Measurements from ENCODE around the gene BAZ1A. TPM values are rescaled to one million over a fixed set of nuclear protein-coding genes. Genes with fewer than 3 reads are reported as not detected.
"Not testable (repeated sequence)": the region's sequence is repeated elsewhere in the genome, so short reads cannot be mapped to it uniquely, and the experiment has no call there.

Gene BAZ1A
- total RNA-seq, 1 donor from 2014 or later = 30.1 TPM

DNA sequence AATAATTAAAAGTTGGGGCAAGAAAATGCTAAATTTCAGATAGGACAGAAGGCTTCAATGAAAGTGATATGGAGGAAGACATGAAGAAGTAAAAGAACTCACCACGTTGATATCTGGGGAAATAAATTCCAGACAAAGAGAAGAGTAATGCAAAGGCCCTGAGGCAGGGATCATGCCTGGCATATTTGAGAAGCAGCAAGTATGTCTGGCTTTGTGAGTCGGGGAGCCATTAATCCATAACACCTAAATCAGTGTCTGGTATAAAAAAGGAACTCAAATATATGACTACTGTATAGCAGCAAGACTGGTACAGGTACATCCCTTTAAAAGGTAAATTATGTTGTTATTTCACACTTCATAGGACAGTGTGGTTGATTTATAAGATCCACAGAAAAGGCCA, 16.4 kb downstream of the BAZ1A start:
- intact Hi-C loops (cut with DNase I) = no loop called here
- no peak for DNase-seq (ENCODE audit: low spot score)
- ATAC-seq = no peak

DNA sequence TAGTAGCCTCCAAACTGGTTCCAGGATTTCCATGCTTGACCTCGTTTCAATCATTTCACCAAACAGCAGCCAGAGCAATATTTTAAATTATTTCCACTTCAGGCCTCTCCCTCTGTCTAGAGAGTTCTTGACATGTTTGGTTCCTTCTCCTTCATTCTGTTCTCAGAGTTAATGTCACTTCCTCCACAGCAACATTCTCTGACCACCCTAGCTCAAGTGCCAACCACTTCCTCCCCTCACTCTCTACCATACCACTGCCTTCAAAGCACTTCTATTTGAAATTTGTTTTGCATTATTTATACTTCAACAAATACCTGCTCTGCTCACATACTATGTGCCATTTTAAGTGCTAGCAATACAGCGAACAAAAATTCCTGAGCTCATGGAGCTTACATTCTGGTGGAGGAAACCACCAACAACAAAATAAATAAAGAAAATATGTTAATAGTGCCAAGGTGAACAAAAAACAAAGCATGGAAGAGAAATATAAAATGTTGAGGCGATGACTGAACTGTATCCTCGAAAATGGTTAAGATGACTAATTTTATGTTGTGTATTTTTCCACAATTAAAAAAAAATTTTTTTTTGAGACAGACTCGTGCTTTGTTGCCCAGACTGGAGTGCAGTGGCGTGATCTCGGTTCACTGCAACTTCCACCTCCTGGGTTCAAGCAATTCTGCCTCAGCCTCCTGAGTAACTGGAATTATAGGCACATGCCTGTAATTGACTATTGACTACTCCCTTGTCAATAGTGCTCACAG, 17.3 kb downstream of the BAZ1A start:
- no peak for DNase-seq (ENCODE audit: low spot score)
- intact Hi-C loops (cut with DNase I) = no loop called here
- ATAC-seq = no peak

DNA sequence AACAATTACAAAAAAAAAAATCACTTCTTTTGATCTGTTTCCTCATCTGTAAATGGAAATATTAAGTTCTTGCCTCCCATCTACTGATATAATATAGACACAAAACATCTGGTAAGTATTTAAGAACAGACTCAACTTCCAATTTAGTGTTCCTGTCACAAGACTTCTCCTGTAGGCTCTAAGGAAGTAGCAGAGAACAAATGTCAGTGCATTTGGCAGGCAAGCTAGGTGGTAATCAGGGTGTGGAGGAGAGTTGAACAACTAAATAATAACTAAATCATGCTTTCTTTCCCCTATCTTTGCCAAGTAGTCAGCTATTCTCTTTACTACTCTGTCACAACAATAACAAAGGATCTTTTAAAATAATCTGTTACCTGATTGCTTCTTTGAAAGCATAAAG, 22.1 kb downstream of the BAZ1A start:
- intact Hi-C loops (cut with DNase I) = no loop called here
- ATAC-seq = no peak

DNA sequence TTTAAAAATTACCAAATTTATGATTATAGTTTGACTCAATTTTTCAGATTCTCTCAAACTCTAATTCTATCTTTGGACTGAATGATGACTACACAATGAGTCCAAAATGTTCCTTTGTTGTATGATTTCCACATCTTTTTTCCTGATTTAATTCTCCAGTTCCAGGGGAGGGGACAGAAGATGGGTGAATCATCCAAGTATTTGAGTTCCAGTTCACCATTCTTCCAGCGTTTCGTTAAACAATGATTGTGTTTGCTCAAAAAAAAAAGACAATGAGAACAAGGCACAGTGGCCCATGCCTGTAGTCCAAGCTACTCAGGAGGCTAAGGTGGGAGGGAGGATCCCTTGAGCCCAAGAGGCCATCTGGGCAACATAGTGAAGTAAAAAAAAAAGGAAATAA, 23.8 kb downstream of the BAZ1A start:
- ATAC-seq (no peak), DNase-seq (ENCODE audit: low spot score) (no peak)
- intact Hi-C loops (cut with DNase I) = no loop called here

More for the DNA sequence above, 22.1 kb downstream of the BAZ1A start:
- no peak for DNase-seq (ENCODE audit: low spot score)

DNA sequence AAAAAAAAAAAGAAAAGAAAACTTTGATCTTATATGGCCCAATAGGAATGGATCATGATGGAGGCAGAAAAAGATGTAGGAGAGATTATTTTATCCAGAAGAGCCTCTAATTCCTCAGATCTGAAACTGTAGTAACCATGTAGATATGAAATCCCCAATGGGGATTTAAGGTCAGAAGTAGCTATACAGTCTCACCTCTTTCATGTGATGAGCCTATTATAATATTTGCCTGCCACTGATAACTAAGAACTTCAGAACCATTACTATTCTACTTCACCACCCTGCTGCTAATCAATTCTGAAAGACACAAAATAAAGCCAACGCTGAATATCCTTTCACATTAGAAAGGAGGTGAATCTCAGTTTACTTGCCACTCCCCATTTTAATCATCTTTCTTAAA, 29.3 kb downstream of the BAZ1A start:
- ATAC-seq = no peak
- intact Hi-C loops (cut with DNase I) = no loop called here
- DNase-seq (ENCODE audit: low spot score) = no peak

DNA sequence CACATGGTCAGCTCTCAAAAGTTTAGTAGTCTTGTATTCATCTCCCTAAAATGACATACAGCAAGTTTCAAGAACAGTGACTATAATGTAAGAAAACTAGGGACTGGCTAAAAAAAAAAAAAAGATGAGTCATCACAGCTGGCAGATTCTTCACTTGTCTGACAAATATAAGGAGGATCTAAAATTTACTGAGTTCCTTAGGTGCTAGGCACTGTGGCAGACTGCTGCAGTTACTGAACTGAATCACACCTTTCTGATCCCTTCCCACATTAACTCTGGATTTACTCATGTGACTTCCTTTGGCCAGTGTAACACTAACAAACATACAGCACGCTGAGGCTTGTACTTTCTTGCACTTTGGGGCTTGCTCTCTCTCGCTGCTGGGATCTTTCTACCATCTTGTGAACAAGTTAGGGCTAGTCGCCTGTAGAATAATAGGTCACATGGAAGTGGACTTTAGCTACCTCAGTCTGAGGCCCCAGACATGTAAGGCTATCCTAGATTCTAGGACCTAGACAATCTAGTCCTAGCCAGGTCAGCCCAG, 32.1 kb downstream of the BAZ1A start:
- DNase-seq (ENCODE audit: low spot score) (no peak), ATAC-seq (peak; percentile 65)
- intact Hi-C loops (cut with DNase I) = no loop called here

DNA sequence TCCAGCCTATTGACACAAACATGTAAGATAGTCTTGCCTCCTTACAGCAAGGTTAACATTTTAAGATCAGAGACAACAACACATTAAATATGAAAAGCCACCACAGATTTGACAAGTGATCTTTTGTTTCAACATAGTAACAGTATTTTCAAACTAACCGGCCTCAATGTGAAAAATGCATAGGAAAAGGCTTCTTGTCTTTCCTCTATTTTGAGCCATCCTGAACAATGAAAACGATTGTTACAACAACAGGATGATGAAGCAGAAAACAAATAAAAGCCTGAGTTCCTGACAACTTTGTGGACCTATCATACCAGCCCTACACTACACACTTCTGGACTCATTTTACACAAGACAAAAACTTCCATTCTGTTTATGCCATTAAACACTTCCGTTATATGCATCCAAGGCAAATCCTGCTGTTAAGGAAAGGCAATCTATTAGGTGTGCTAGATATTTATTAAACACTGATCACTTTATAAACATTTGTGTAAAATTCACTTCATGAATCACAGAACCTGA, 37.3 kb downstream of the BAZ1A start:
- DNase-seq (ENCODE audit: low spot score) = no peak
- intact Hi-C loops (cut with DNase I) = no loop called here
- ATAC-seq = no peak

DNA sequence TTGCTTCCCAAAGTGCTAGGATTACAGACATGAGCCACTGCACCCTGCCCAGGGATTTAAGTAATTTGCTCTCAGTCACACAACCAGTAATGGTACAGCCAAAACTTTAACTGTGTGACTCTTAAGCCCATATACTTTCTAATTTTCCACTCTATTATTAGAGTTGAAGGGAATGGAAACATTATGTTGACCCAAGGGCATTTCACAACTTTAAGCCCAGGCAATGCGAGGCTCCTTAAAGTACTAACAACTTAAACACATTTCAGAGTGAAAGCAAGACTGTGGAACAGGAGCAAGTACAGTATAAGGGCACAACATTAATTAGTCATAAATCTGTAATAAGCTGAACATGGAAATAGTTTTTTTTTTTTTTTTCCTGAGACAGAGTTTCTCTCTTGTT, 39.8 kb downstream of the BAZ1A start:
- DNase-seq (ENCODE audit: low spot score) (no peak), ATAC-seq (no peak)
- intact Hi-C loops (cut with DNase I) = no loop called here

DNA sequence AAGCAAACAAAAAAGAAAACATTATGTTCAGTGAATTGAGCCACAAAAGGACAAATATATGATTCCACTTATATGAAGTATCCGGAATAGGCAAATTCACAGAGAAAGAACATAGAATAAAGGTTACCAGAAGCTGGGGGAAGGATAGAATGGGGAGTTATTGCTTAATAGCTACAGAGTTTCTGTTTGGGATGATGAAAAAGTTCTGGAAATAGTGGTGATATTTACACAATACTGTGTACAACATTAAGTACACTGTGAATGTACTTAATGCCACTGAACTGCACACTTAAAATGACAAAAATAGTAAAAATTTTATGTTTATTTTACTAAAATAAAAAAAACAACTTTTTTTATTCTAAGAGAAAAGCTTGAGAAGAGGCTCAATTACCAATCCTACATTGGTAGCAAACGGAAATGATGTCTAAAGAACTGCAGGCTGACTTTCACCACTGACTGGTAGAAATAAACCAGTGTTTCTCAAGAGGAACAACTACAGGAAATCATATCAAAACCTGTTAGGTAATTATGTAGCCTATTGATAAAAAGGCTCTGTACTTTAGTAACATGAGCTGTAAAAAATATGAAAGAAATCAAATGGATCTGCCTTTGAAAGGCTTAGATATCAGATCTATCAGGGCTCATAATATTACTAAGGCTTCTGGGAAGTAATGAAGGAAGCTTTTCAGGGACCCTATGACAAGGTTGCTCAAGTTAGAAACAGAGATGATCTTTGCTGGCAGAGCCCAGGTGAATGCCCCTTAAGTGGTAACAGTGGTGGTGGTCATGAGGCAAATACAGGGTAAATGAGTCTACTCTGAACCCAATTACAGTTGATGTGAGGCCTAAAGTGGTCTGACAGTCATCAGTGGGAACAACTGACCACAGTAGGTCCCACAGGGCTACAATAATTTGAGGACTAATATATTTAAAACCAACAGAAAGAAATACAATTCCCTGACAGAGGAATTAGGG, 41.3 kb downstream of the BAZ1A start:
- ATAC-seq = no peak

DNA sequence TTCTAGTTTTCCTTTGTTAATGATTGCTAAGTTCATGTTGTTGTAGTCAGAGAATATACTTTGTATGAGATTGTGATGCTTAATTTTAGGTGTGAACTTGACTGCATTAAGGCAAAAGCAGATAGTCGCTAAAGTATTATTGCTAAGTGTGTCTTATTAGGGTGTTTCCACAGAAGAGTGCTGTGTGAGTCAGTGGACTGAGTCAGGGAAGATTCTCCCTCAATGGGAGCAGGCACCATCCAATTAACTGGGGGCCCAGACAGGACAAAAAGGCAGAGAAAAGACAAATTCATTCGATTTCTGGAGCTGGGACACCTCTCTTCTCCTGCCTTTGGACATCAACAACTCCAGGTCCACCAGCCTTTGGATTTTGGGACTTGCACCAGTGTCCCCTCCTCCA, 48.5 kb downstream of the BAZ1A start:
- ATAC-seq = no peak
- intact Hi-C loops (cut with DNase I) = no loop called here
- DNase-seq (ENCODE audit: low spot score) = no peak

More for the DNA sequence above, 41.3 kb downstream of the BAZ1A start:
- intact Hi-C loops (cut with DNase I) = no loop called here
- no peak for DNase-seq (ENCODE audit: low spot score)

DNA sequence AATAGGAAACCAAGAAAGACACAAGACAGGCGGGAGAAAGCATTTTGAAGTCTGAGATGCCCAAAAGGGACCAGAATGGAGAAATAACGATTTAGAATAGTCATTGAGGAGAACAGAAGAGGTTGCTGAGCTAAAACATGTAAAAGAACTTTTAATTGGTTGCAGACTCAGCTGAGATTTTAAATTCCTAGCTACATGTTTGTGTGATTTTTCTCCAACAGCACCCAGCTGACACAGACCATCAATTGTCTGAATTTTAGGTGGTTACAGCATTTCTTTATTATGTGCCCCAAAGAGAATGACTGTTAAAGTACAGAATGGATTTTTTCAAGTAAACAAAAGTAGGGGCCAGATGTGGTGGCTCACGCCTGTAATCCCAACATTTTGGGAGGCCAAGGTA, 50.3 kb downstream of the BAZ1A start:
- intact Hi-C loops (cut with DNase I) = no loop called here
- no peak for DNase-seq (ENCODE audit: low spot score)
- no peak for ATAC-seq

DNA sequence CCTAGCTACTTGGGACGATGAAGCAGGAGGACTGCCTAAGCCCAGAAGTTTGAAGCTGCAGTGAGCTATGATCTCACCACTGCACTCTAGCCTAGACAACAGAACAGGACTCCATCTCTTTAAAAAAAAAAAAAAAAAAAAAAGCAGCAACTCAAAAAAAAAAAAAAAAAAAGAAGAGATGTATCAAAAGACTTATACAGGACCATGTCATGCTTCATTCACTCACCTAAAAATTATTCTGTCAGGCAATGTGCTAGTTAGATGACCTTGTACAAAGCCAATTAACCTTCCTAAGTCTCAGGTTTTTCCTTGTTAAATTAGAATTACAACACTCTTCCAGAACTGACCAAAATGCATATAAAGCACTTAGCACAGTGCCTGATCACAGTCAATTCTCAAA, 50.9 kb downstream of the BAZ1A start:
- ATAC-seq (no peak), DNase-seq (ENCODE audit: low spot score) (no peak)
- intact Hi-C loops (cut with DNase I) = no loop called here

DNA sequence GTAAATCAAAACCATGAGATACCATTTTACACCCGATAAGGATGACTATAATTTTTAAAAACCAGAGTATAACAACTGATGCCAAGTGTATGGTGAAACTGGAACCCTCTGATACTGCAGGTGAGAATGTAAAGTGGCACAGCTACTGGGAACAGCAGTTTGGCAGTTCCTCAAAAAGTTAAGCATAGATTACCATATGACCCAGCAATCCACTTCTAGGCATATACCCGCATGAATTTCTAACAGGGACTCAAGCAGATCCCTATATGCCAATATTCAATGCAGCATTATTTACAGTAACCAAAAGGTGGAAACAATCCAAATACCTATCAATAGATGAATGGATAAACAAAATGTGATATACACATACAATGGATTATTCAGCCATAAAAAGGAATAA, 57.4 kb downstream of the BAZ1A start:
- intact Hi-C loops (cut with DNase I) = no loop called here
- ATAC-seq (no peak), DNase-seq (ENCODE audit: low spot score) (no peak)

DNA sequence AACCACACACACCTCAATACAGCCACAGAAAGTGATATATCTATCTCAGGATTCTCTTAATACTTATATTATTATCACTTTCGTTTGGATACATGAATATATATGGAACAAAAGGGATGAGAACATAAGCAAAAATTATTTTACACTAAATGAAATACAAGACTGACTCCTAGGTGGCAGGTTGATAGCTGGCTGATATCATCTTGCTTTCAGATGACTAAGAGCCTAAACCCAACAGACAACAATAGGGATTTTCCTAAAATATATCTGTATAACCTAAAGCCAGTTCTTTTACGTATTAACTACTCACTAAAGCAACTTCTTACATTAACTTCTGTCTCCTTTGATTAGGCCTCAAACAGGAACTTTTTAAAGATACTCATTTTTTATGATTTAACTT, 65.1 kb downstream of the BAZ1A start:
- ATAC-seq (no peak), DNase-seq (ENCODE audit: low spot score) (no peak)
- intact Hi-C loops (cut with DNase I) = no loop called here

DNA sequence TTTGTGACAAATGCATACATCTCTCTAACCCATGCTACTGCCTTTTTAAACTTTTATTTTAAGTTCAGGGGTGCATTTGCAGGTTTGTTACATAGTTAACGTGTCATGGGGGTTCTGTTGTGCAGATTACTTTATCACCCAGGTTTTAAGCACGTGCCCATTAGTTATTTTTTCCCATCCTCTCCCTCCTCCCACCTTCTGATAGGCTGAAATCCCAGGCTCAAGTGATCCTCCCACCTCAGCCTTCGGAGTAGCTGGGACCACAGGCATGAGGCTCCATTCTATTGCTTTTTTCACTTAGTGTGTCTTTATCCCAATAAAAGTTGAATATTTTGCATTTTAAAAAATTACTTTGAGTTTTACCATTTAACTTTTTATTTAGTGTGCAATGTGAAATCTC, 68.9 kb downstream of the BAZ1A start:
- DNase-seq (ENCODE audit: low spot score) (no peak), ATAC-seq (no peak)
- intact Hi-C loops (cut with DNase I) = no loop called here

DNA sequence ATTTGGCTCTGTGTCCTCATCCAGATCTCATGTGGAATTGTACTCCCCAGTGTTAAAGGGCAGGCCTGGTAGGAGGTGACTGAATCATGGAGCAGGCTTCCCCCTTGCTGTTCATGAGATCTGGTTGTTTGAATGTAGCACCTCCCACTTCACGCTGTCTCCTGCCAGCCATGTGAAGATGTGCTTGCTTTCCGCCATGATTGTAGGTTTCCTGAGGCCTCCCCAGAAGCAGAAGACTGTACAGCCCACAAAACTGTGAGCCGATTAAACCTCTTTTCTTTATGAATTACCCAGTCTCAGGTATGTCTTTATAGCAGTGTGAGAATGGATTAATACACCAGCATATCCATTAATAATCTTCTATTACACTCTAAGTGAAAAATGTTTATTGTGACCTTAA, 70.2 kb downstream of the BAZ1A start:
- DNase-seq (ENCODE audit: low spot score) = no peak
- intact Hi-C loops (cut with DNase I) = no loop called here
- ATAC-seq = no peak

DNA sequence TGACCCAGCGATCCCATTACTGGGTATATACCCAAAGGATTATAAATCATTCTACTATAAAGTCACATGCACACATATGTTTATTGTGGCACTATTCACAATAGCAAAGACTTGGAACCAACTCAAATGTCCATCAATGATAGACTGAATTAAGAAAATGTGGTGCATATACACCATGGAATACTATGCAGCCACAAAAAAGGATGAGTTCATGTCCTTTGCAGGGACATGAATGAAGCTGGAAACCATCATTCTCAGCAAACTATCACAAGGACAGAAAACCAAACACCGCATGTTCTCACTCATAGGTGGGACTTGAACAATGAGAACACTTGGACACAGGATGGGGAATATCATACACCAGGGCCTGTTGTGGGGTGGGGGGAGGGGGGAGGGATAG, 76.3 kb downstream of the BAZ1A start:
- ATAC-seq; intact Hi-C loops (cut with DNase I); DNase-seq (ENCODE audit: low spot score): not testable (repeated sequence)

DNA sequence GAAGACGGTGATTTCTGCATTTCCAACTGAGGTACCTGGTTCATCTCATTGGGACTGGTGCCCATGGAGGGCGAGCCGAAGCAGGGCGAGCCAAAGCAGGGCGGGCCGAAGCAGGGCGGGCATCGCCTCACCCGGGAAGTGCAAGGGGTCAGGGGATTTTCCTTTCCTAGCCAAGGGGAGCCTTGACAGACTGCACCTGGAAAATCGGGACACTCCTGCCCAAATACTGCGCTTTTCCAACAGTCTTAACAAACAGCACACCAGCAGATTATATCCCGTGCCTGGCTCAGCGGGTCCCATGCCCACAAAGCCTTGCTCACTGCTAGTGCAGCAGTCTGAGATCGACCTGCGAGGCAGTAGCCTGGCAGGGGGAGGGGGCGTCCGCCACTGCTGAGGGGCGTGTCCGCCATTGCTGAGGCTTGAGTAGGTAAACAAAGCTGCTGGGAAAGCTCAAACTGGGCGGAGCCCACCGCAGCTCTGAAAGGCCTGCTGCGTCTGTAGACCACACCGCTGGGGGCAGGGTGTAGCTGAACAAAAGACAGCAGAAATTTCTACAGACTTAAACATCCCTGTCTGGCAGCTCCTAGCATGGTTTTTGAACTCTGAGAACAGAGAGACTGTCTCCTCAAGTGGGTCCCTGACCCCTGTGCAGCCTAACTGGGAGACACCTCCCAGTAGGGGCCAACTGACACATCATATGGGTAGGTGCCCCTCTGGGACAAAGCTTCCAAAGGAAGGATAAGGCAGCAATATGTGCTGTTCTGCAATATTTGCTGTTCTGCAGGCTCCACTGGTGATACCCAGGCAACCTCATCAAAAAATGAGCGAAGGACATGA, 77.2 kb downstream of the BAZ1A start:
- intact Hi-C loops (cut with DNase I) = no loop called here
- DNase-seq (ENCODE audit: low spot score) = no peak
- ATAC-seq = no peak

DNA sequence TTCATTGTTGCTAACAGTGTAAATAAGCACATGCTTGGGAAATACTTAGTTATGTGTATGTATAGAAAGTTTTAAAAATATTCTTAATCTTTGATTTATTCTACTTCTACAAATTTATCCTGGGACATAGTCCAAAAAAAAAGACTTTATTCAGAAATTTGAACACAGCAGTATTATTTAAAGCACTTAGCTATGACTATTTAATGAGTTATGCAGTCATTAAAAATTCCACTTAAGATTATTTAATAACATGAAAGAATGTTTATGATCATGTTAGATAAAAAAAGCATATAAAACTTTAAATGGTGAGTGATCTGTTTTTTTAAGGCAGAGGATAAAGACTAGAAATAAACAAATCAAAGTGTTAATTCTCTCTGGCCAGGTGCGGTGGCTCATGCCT, 78.3 kb downstream of the BAZ1A start:
- ATAC-seq (no peak), DNase-seq (ENCODE audit: low spot score) (no peak)
- intact Hi-C loops (cut with DNase I) = no loop called here

Data from sciatic nerve (tissue), 2 donors.